ENCODE results near the gene GNPDA1. TPM values are rescaled to one million over a fixed set of nuclear protein-coding genes. Genes with fewer than 3 reads are reported as not detected.
A peak's percentile ranks its signal among the peaks of the same experiment; 100 is the strongest.

Gene GNPDA1
- total and polyA plus RNA-seq, 2 of the 4 experiments (the other 2 are of a cell fraction): 23.1 to 60.6 TPM

GRCh38 chr5:141965071-141965470 is 47.8 kb downstream of the GNPDA1 start:
- Histone ChIP-seq H3K27me3 (ENCODE audit: control insufficient read depth, insufficient read depth, low read length) (no peaks in the 10 kb centered on the region), H3K18ac (ENCODE audit: low read depth, low read length) (no peak overlapping the region), H4K5ac (ENCODE audit: low read depth, low read length) (no peak overlapping the region), H3K56ac (ENCODE audit: extremely low read depth, insufficient read depth, low read length) (no peak overlapping the region), H4K91ac (ENCODE audit: insufficient read depth, low read depth, low read length) (no peak overlapping the region), H3K4me1 (ENCODE audit: control insufficient read depth, insufficient read depth, low read length) (0 out of 2 replicates have a peak, but pooled peaks cover 3% of the 10 kb centered on the region), H3K23ac (ENCODE audit: low read depth, low read length) (no peak overlapping the region), H2BK120ac (ENCODE audit: low read depth, low read length) (no peak overlapping the region), H3K4me2 (ENCODE audit: low read depth, low read length) (no peak overlapping the region), H3K9ac (ENCODE audit: low read depth, low read length) (no peak overlapping the region), H2AK9ac (replicated peaks; ENCODE audit: low read depth, low read length, poor library complexity) (no peak overlapping the region), H2AFZ (replicated peaks; ENCODE audit: low read length, poor library complexity) (peak overlapping the region; percentile 17), H3K4me3 (ENCODE audit: insufficient read depth, low read depth, low read length) (no peak overlapping the region), H3K4ac (ENCODE audit: low read depth, low read length) (no peak overlapping the region), H3K9me1 (ENCODE audit: insufficient read depth, low read length) (0 out of 2 replicates have a peak, but pooled peaks cover 3% of the 10 kb centered on the region), H3K36me3 (ENCODE audit: control insufficient read depth, insufficient read depth, low read length) (no peaks in the 10 kb centered on the region), H4K8ac (ENCODE audit: low read depth in 2 of 2, low read length in 2 of 2) (no peak overlapping the region), H2BK15ac (ENCODE audit: low read depth, low read length) (no peak overlapping the region), H3K27ac (ENCODE audit: insufficient read depth, low read length) (no peak overlapping the region), H2AK5ac (ENCODE audit: low read depth, low read length) (no peak overlapping the region), H3K9me3 (ENCODE audit: control insufficient read depth, insufficient read depth, low read length) (no peaks in the 10 kb centered on the region), H2BK5ac (ENCODE audit: low read depth, low read length, poor library complexity, severe bottlenecking) (no peak overlapping the region), H4K20me1 (ENCODE audit: insufficient read depth, low read length) (no peaks in the 10 kb centered on the region; the same call in 1 of the 2 replicates), H3K79me1 (ENCODE audit: low read depth in 1 of 2, low read length in 2 of 2) (peaks cover 2 to 9% of the 10 kb centered on the region in 2 experiments; a peak in 2 of 4 replicates), H2BK20ac (ENCODE audit: low read depth, low read length) (no peak overlapping the region), H3K14ac (replicated peaks; ENCODE audit: low read depth, low read length) (no peak overlapping the region)
- BruUV-seq (replicated peaks): no TSS peak
- POLR2A ChIA-PET (ENCODE audit: unreplicated experiment): no interaction called here
- in situ Hi-C loops (cut with MboI; ENCODE audit: low sequenced_read_pairs): no loop called here
- dilution Hi-C loops (cut with HindIII; ENCODE audit: low sequenced_read_pairs, unreplicated experiment): no loop called here
- DNase-seq (no peak), ATAC-seq (ENCODE audit: low read depth) (no peak)
- intact Hi-C loops (cut with micrococcal nuclease): no loop called here
- CTCF ChIA-PET: no interaction called here
- WGBS, 2 experiments (ENCODE audit: extremely low coverage in 2 of 2, insufficient read length in 1 of 2): no CpG with 5 or more reads among the region's 7 CpGs
- TF ChIP-seq BHLHE40 (IDR thresholded peaks at IDR 0.05; ENCODE audit: low read depth, low read length) (no peak), MAFK (IDR thresholded peaks at IDR 0.05; ENCODE audit: low read depth, low read length) (no peak), RCOR1 (IDR thresholded peaks at IDR 0.05; ENCODE audit: insufficient replicate concordance, low read length) (no peak), NFE2L2 (IDR thresholded peaks at IDR 0.05; ENCODE audit: low read depth, low read length) (no peak), RAD21 (IDR thresholded peaks at IDR 0.05; ENCODE audit: low read length) (no peak), RFX5 (IDR thresholded peaks at IDR 0.05; ENCODE audit: low read depth, low read length) (no peak), CEBPB (IDR thresholded peaks at IDR 0.05; ENCODE audit: low read depth, low read length) (no peak), MXI1 (IDR thresholded peaks at IDR 0.05; ENCODE audit: borderline replicate concordance, low read depth, low read length) (no peak), FOS (IDR thresholded peaks at IDR 0.05; ENCODE audit: low read depth, low read length) (no peak), SMC3 (IDR thresholded peaks at IDR 0.05; ENCODE audit: low read depth, low read length) (no peak), MAZ (IDR thresholded peaks at IDR 0.05; ENCODE audit: borderline replicate concordance, low read depth, low read length) (no peak), USF2 (IDR thresholded peaks at IDR 0.05; ENCODE audit: low read depth, low read length) (no peak)
